ENCODE measurements around the gene FCAMR.
A peak's percentile ranks its signal among the peaks of the same experiment; 100 is the strongest.

FCAMR gene

DNA sequence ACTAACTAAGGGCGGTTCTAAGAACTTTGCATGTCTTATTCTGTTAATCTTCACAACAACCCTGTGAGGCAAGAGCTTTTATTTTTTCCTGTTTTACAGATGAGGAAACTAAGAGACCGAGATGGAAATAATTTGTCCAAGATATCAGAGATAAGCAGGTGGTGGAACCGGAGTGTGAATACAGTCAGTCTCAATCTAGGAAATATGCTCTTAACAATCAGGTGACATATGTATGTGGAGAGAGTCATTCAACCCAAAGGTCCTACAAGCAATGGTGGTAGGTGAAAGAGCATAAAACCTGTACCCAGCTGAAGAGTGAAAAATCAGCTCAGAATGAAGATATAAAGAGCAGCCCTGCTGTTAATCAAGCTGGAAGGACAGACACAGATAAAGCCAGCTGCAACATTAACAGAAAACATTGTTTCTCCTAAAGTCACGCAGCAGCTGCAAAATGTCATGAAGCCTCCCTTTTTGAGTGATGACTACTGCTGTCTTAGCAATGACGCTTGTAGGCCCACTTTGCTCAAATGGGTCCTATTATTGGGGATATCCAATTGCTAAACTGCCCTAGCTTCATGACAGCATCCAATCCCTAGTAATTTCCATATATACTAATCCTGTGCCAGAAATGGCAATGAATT is 30.5 kb upstream of the FCAMR start:
- FAIRE-seq (no peak), DNase-seq (ENCODE audit: insufficient read length, low spot score) (no peak)

DNA sequence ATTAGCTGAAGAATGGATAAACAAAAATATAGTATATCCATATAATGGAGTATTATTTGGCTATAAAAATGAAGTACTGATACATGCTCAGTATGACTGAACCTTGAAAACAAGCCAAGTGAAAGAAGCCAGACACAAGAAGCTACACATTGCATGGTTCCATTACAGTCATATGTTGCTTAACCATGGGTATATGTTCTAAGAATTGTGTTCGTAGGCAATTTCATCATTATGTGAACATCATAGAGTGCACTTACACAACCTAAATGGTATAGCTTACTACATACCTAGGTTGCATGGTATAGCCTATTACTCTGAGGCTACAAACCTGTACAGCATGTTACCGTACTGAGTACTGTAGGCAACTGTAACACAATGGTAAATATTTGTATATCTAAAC is 28.6 kb upstream of the FCAMR start:
- FAIRE-seq (no peak), DNase-seq (ENCODE audit: insufficient read length, low spot score) (no peak)

DNA sequence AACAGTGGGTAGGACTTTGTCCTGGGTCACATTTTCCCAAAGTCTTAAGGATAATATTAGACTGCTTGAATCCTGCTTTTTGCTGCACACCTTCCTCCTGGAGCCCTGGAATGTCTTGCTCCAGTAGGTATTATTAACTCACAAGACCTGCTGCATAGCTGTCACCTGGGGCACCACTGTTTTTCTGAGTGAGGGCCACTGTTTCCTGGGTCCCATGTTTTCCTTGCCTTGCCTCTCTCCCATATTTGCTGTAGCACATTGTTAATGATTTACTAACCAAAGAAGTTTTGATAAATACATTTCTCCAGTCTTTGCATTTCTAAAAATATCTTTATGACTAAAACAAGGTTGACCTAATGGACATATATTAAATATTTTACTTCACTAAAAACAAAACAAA is 22.5 kb upstream of the FCAMR start:
- DNase-seq (ENCODE audit: insufficient read length, low spot score) (no peak), FAIRE-seq (no peak)

DNA sequence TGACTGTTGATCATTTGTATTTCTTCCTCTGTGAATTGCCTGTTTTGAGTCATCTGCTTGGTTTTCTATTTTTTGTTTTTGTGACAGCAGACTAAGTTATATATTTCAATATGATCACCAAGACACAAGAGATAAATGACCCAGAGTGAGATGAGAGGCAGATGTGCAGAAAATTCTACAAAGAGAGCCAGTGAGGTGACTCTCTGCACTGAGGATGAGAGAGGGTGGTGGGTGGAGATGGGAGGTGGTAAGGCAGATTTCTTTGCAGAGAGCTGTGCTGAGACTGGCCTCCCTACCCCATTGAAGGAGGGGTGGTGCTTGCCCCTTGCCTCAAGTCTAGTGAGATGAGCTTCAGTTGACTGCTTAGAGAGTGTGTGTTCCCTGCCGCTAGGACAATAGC is 17.6 kb upstream of the FCAMR start:
- FAIRE-seq, result no peak
- no peak for DNase-seq (ENCODE audit: insufficient read length, low spot score)

DNA sequence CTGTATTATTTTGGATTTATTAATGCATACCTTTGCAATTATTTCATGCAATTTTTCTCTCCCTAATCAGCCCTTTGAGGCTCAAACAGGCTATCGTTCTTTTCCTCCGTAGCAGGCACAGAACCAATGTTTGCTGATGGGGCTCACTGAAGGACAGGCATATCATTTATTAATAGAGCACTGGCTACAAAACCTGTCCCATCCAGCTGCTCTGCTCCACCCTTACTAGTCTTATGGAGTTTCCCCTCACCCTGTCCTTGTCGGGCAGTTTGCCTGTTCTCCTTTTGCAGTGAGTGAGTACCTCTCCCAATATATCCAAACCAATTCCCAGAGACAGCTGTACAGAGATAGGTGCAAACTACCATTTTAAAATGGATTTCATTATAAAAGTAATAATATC is 16.6 kb upstream of the FCAMR start:
- no peak for DNase-seq (ENCODE audit: insufficient read length, low spot score)
- no peak for FAIRE-seq

DNA sequence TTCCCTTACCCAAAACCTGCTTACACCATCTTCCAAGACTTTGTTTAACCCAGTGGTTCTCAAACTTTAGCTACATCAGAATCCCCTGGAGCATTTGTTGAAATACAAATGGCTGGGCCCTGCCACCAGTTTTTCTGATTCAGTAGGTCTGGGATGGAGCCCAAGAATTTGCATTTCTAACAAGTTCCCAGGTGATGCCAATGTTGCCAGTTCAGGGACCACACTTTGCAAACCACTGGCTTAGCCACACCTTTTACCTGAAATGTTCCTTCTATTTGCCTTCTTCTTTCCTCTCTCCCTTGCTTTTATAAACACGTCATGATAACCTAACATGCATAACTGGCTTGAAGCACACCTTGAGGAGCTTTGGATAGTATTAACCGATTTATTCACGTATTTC is 16.1 kb upstream of the FCAMR start:
- FAIRE-seq (no peak), DNase-seq (ENCODE audit: insufficient read length, low spot score) (no peak)

DNA sequence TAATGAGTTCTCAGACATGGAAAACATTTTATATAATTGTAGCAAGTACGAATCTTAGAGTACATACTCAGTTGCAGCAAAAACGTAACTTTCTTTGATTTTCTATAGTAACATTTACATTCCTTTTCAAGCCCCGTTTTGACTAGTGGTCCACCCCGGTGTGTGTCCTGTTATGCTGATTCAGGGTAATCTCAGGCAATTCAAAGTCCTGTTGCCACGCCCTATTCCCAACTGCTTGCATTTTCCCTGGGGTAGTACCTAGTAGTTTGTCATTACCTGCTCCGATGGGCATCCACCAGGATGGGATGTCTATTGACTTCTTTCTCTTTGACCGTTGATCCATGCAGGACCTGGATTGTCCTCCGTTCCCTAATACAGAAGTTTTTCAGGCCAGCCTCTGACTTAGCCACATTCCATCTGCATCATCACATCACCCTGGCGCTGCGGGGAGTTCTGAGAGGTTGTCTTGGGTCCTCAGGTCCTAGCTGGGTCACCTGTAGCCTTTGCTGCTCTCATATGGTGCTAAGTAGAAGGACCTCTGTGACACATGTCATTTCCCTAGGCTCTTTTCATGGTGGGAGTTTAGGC is 15.0 kb upstream of the FCAMR start:
- FAIRE-seq, result no peak
- no peak for DNase-seq (ENCODE audit: insufficient read length, low spot score)

DNA sequence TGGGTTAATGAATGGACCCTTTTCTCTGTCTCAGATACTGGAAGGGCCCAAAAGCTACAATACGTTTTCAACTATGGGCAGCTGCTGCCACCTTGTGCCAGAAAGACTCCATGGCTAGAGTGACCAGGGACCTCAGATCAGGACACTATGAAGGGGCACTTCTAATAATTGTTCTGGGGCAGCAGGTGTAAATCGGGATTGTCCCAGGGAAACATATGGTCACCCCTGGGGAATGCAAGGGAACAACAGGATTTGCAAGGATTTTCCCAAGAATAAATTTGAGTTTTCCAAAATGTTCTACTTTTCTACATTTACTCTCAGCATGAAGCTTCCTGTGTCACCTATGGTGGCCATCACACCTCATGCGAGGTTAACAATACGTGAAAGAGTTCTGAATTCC is 12.0 kb upstream of the FCAMR start:
- FAIRE-seq (peak; percentile 88), DNase-seq (ENCODE audit: insufficient read length, low spot score) (peak; percentile 49)

DNA sequence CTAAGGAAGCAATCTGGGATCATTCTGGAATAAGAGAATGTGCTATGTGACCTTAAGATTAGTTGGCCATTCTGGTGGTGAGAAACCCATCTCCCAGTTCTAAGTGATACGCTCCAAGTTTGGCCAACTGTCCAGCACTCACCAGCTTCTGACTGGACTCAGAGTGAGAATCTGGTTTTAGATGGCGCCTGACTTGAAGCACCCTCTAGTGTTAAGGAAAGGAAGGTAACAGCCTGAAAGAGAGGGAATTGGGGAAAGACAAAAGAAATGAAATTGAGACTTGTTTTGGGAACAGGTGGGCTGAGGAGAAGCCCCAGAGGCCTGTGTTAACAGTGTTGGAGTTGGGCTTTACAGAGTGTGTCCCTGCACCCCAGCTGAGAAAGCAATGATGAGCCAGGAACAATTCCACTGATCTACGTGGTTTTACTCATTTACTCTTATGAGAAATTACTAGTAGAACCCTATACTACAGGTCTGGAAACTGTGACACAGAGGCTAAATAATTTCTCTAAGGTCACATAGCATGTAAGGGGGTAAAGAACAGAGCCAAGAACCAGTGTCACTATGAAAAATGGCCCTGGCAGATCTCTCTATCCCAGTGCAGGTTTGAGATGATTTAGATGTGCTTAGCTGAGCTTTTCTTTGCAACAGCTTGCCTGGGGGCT is 9.3 kb upstream of the FCAMR start:
- DNase-seq (ENCODE audit: insufficient read length, low spot score) (no peak), FAIRE-seq (peak; percentile 77)

DNA sequence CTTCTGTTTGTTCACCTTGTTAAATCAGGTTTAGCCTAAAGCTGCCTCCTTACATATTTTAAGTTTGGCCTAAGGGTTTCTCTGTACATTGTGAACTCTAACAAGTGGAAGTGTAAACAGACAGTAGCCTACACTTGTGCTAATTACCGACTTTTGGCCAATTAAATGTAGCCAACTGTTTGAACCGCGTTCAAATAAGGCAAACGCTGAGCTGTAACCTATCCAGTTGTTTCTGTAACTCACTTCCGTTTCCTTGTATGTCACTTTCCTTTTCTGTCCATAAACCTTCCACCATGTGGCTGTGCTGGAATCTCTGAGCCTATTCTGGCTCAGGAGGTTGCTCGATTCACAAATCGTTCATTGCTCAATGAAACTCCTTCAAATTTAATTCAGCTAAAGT is 8.0 kb upstream of the FCAMR start:
- no peak for FAIRE-seq
- DNase-seq (ENCODE audit: insufficient read length, low spot score), result no peak

DNA sequence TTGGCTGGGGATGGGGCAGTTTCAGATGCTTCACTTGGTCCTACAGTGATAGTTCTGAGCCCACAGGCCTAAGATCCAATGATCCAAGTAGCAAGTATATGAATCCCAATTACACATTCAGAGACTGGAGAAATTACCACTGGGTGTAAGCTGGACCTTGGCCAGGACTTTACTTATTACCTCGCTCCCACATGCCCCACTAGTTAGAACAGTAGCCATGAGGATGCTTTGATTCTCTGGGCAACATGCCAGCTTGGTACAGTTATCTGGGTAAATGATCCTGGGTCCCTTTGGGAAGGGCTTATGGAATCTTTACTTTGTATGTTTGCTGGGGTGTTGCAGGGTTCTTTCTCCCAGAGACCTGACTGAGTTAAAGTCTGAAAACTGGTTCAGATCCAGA is 5.0 kb upstream of the FCAMR start:
- DNase-seq (ENCODE audit: insufficient read length, low spot score), result no peak

DNA sequence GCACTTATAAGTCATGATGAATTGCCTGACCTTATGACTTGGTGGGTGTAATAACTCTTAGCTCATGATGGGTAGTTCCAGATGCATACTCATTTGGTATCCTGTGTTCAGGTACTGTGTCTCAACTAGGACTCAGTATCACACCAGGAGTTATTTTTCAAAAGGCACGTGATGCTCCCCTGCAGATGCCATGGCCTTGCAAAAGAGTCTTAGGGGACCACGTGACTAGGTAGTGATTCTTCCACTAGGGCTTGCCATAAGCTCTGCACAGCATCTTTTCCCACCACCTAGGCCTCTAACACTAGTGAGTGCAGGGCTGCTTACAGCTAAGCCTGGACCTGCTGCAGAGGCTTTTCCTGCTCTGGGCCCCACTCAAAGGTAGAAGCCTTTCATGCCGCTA is 3.9 kb upstream of the FCAMR start:
- DNase-seq (ENCODE audit: insufficient read length, low spot score) (no peak), FAIRE-seq (no peak)

More for the DNA sequence above, 5.0 kb upstream of the FCAMR start:
- no peak for FAIRE-seq

DNA sequence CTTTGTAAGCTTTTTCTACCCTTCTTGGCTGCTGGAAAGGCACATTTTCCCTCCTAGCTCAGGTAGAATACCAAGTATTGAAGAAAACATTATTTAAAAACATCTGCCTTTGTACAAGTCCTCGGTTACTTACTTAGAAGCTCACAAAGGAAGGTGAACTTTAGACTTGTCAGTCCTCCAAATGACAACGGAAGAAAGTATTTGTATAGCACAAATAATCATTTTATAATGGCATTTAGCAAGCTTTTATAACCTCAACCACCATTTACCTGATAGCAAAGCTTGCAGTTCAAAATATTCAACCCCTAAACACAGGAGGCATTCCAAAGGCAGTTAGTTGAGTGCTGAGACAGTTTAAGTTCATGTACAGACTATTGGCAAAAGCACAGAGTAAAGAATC is 2.5 kb upstream of the FCAMR start:
- no peak for FAIRE-seq
- no peak for DNase-seq (ENCODE audit: insufficient read length, low spot score)

DNA sequence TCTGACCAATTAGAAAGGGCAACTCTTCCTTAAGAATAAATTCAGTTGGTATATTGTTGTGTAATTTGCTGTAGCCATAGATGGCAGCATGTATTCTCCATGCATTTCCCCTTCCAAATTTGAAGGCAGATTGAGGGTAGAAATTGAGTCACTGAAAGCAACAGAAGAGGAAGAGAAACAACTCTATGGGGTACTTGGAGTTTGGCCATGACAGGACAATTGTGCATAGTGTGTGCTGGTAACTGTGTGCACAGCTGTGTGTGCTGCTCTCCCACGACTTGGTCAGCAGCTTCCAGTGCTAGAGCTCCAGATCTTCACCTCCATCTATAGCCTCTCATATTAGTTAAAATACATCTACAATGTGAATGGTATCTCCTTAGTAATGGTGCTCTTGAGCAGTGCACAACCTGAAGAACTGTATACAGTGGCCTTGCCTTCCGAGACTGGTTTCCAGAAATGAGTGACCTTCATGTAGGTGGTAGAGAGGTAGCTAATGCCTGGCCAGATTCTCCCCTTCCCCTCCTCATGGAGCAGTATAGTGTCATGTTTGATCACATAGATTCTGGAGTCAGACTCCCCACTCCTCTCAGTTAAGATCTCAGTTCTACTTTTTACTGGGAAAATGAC is 882 bp upstream of the FCAMR start:
- FAIRE-seq (peak; percentile 84), DNase-seq (ENCODE audit: insufficient read length, low spot score) (no peak)

DNA sequence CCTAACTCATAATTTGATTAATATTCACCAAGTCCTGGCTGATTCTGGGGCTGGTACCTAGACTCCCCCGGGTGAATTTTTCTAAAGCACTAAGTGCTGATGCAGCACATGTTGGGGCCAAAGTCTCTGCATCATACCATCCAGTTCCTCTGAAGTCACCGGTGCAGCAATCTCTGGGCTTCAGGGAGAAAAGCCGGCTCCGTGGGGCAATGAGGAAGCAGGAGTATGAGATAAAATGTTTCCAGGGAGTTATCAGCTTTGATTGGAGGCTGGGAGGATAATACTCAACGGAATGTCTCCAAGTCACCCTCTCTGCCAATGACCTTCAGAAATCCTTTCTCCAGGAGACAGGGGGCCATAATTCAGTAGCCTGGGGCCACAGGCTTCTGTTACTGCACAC is 1.2 kb downstream of the FCAMR start:
- FAIRE-seq, result no peak
- no peak for DNase-seq (ENCODE audit: insufficient read length, low spot score)

DNA sequence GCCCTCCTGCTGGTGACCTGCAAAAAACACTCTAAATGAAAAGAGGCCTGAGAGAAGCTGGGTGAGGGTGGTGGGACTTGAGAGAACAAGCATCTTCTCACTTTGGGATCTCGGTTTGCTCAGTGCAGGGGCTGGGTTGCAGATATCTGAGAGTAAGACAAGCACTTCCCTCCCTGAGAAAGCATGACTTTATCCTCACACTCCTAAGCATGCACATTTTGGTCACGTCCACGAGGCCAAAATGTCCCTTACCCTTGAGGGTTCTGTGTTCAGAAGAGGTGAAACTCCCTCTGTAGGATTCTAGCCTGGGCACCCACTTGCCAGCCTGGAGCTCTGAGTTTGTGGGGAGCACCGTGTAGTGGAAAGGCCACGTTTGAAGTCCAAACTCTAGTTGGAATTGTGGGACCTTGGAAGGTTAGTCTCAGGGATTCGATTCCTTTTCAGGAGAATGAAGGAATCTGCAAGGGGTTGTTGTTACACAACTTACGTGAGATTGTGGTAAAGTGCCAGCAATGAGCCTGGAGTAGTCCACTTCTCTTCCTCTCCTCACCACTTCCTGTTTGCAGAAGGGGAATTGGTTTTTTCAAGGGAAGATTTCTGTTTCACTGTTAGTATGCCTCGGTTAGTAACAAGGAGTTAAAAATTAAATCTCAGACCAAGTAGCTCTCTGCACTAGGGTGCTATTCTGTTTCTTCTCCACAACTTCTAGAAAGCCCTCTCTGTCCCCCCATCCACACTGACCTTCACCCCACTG is 3.0 kb downstream of the FCAMR start:
- no peak for FAIRE-seq
- DNase-seq (ENCODE audit: insufficient read length, low spot score), result no peak

DNA sequence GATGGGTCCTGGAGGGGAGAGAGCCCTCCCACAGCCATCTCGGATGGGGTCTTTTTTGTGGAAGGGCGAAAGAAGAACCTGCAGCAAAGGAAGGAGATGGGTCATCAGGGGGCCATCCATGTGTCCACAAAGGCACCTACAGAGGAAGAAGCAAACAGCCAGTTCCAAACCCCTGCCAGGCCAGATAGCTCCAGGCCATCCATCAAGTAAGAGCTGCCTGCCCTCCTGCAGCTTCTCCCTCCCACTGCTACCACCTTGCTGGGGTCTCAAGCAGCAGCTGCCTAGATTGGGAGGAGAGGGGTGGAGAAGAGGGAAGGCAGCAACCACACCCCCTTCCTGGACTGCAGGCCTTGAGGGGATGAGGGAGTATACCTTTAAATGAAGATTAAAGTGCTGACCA is 4.5 kb downstream of the FCAMR start:
- DNase-seq (ENCODE audit: insufficient read length, low spot score), result no peak
- FAIRE-seq, result no peak

DNA sequence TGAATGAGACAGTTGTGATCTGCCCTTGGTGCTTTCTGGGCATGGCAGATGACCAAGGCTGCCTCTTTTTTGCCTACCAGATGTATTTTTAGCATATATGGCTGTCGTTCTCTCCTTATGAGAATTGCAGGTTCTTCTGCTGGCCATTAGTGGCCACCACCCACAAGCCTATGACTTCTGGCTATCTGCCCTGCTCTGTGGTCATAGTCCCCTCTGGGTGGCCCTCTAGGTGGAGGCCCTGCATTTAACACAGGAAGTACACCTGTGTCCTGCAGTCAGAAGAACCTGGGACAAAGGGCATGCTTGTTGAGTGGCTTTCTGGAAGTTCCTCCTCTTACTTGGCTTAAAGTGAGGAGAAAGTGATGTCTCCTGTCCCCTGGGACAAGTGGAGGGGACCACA is 6.5 kb downstream of the FCAMR start:
- FAIRE-seq, result no peak
- DNase-seq (ENCODE audit: insufficient read length, low spot score), result no peak

DNA sequence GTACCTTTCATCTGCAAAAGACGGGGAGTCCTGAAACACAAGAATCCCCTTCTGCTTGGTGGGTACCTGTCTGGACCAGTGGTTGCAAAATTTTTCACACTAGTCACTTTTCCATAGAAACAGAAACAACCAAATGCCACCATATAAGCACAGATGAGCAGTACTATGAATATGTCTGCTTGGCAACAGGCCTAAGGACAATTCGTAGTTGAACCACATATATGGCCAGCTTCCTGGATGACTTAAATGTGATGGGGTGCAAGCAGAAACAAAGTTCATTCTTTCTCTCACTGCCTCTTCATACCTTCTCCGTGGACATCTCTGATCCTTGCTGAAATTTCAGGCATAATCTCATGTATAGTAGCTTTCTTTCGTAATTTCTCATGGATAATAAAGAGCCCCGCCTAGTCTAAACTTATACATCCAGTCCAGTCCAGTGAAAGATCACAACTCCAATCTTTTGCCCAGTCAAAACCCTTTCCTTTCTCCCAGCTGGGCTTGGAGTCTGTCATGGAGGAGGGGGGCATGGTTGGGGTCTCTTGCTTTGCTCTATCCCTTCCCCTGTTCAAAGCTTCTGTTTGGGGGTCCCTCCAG is 7.0 kb downstream of the FCAMR start:
- FAIRE-seq, result peak; percentile 39
- DNase-seq (ENCODE audit: insufficient read length, low spot score), result no peak

DNA sequence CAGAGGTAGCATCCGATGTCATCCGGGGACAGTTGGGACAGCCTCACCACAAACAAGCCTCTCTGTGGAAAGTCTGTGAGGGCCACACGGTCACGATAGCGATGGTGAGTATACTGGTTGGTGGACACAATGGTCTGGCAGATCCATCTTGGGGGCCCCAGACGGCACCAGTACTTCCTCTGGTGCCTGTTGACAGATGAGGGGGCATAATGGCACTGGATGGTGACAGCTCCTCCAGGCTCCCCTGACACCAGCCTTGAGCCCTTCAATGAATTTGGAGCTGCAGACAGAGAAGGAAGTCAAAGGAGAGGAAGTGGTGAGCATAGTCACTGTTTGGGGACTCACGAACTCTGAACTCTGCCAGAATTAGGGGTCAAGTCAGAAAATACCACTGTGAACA is 8.0 kb downstream of the FCAMR start:
- DNase-seq (ENCODE audit: insufficient read length, low spot score), result no peak
- FAIRE-seq, result no peak

DNA sequence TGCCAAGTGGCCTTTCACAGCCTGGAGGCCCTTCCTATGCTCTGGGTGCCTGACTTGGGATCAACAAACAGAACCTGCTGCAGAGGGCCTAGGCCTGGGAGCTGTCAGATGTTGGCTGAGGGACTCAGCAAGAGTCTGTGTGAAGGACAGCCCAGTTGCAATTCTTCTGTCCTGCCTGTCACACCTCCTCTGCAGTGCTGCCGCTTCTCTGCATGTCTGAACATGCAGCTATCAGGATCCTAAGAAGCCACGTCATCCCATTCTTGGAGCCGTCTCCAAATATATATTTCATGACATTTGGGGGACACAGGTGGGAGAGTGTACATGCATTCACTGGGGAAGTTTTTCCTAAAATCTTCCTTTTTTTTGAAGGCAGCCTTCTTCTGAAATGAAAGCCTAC is 8.6 kb downstream of the FCAMR start:
- DNase-seq (ENCODE audit: insufficient read length, low spot score) (no peak), FAIRE-seq (no peak)
